PC-3 (cell line): Measurements from ENCODE around the gene PKD1L1. TPM values are rescaled to one million over a fixed set of nuclear protein-coding genes. Genes with fewer than 3 reads are reported as not detected.

Experiments used
- ATAC-seq: fragments of 200-7000 bp; cut with Tn5 transposase; 2 replicates; pipeline ENCODE4 v1.9.1; 2020; ENCODE audit warnings: mild to moderate bottlenecking, moderate library complexity
- BruUV-seq: library from RNA; stranded (reverse); fragments of 400-500 nt; replicated peaks from 2 replicates; lab custom pipeline; 2021; lab: Mats Ljungman, UMichigan
- CTCF ChIA-PET: fragments of 300-600 bp; sonication (Branson Sonifier 250); formaldehyde crosslinking; loops from one replicate; lab custom pipeline; 2022; ENCODE audit warnings: antibody characterized with exemption; lab: Charles Lee
- POLR2A ChIA-PET: fragments of 300-600 bp; sonication (Branson Sonifier 250); formaldehyde crosslinking; loops from one replicate; lab custom pipeline; 2022; ENCODE audit warnings: antibody characterized with exemption; ENCODE audit not compliant: unreplicated experiment; lab: Charles Lee
- DNase-seq: peaks from one replicate; pipeline ENCODE4 v3.0.0-alpha.2; 2015
- H2AFZ ChIP-seq: fragments of 300-600 bp; sonication (generic); 2 replicates; pipeline ENCODE4 v1.6.0; 2016; ENCODE audit warnings: antibody characterized with exemption, low read length
- H3F3A ChIP-seq: fragments of 300-600 bp; sonication (generic); one replicate; pipeline ENCODE4 v1.6.0; 2017; ENCODE audit warnings: antibody characterized with exemption, low read length, control low read depth, mild to moderate bottlenecking; ENCODE audit not compliant: unreplicated experiment
- H3K27ac ChIP-seq: fragments of 300-600 bp; sonication (generic); 2 replicates; pipeline ENCODE4 v1.5.1; 2016; ENCODE audit warnings: mild to moderate bottlenecking, low read length
- H3K27me3 ChIP-seq: fragments of 300-600 bp; sonication (generic); 2 replicates; pipeline ENCODE4 v1.6.1; 2016; ENCODE audit warnings: low read length, mixed read lengths
- H3K36me3 ChIP-seq: fragments of 300-600 bp; sonication (generic); 2 replicates; pipeline ENCODE4 v1.6.1; 2016; ENCODE audit warnings: low read depth, mixed run types, low read length, mixed read lengths
- H3K4me1 ChIP-seq: fragments of 300-600 bp; sonication (generic); 2 replicates; pipeline ENCODE4 v1.5.1; 2016; ENCODE audit warnings: low read length; ENCODE audit not compliant: insufficient read depth
- H3K4me2 ChIP-seq: fragments of 300-600 bp; sonication (generic); 2 replicates; pipeline ENCODE4 v1.6.0; 2016; ENCODE audit warnings: low read length
- H3K4me3 ChIP-seq: fragments of 300-600 bp; sonication (generic); 2 replicates; pipeline ENCODE4 v1.5.1; 2016; ENCODE audit warnings: mild to moderate bottlenecking, low read length, mixed read lengths
- H3K79me2 ChIP-seq: fragments of 300-600 bp; sonication (generic); 2 replicates; pipeline ENCODE4 v1.6.1; 2017; ENCODE audit warnings: low read length, mixed read lengths
- H3K9ac ChIP-seq: fragments of 300-600 bp; sonication (generic); 2 replicates; pipeline ENCODE4 v1.6.0; 2016; ENCODE audit warnings: mild to moderate bottlenecking, low read length
- H3K9me2 ChIP-seq: fragments of 300-600 bp; sonication (generic); replicated peaks from 2 replicates; pipeline ENCODE4 v1.6.1; 2016; ENCODE audit warnings: mixed run types, low read length, mixed read lengths
- H3K9me3 ChIP-seq: fragments of 300-600 bp; sonication (generic); 2 replicates; pipeline ENCODE4 v1.6.1; 2016; ENCODE audit warnings: low read length, mixed read lengths
- H4K20me1 ChIP-seq: fragments of 300-600 bp; sonication (generic); 2 replicates; pipeline ENCODE4 v1.6.1; 2016; ENCODE audit warnings: low read length, mixed read lengths
- EZH2 ChIP-seq: fragments of 300-600 bp; sonication (generic); IDR thresholded peaks from one replicate; pipeline ENCODE4 v1.6.1; 2017; ENCODE audit warnings: antibody characterized with exemption, mild to moderate bottlenecking, low read length; ENCODE audit not compliant: unreplicated experiment
- EZH2phosphoT487 ChIP-seq: fragments of 300-600 bp; sonication (generic); IDR thresholded peaks from 2 replicates; pipeline ENCODE4 v1.6.1; 2018; ENCODE audit warnings: mild to moderate bottlenecking, antibody characterized with exemption, low read length, borderline replicate concordance
- intact Hi-C: fragments of 100-400 bp; cut with micrococcal nuclease; formaldehyde crosslinking; loops from 2 replicates; pipeline ENCODE4 v1.9.0; 2023
- total RNA-seq: library from RNA; depleted of rRNA; stranded (reverse); fragments of >200 nt; gene quantifications from 2 replicates; pipeline ENCODE4 v1.2.3, GENCODE V29; 2014
- TF ChIP-seq, protein P1 (sequence below): fragments of 300-600 bp; sonication (generic); conservative IDR thresholded peaks from 2 replicates; pipeline ENCODE4 v1.5.1; 2017; ENCODE audit warnings: antibody characterized with exemption, low read depth, mild to moderate bottlenecking, low read length

The PKD1L1 gene
- total RNA-seq, 1 experiment from 2014 or later: 0.04 TPM

- H3F3A ChIP-seq: no peaks in the 10 kb centered on the region
- no TSS peak for BruUV-seq
- no peaks in the 10 kb centered on the region for H3K27me3 ChIP-seq
- H3K79me2 ChIP-seq: no peaks in the 10 kb centered on the region
- H3K36me3 ChIP-seq: peaks cover 20% of the 10 kb centered on the region
- peaks cover 3% of the 10 kb centered on the region; the same call in 1 of the 2 replicates for H3K4me1 ChIP-seq
- no peaks in the 10 kb centered on the region for H4K20me1 ChIP-seq
- POLR2A ChIA-PET: no interaction called here
- intact Hi-C loops: no loop called here
- no peak overlapping the region for H2AFZ ChIP-seq
- H3K9me3 ChIP-seq: no peaks in the 10 kb centered on the region
- TF ChIP-seq EZH2 (no peak), EZH2phosphoT487 (no peak)
- TF ChIP-seq, protein P1, sequence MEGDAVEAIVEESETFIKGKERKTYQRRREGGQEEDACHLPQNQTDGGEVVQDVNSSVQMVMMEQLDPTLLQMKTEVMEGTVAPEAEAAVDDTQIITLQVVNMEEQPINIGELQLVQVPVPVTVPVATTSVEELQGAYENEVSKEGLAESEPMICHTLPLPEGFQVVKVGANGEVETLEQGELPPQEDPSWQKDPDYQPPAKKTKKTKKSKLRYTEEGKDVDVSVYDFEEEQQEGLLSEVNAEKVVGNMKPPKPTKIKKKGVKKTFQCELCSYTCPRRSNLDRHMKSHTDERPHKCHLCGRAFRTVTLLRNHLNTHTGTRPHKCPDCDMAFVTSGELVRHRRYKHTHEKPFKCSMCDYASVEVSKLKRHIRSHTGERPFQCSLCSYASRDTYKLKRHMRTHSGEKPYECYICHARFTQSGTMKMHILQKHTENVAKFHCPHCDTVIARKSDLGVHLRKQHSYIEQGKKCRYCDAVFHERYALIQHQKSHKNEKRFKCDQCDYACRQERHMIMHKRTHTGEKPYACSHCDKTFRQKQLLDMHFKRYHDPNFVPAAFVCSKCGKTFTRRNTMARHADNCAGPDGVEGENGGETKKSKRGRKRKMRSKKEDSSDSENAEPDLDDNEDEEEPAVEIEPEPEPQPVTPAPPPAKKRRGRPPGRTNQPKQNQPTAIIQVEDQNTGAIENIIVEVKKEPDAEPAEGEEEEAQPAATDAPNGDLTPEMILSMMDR: no peak
- H3K27ac ChIP-seq: no peak overlapping the region
- H3K9ac ChIP-seq: no peak overlapping the region
- ATAC-seq: no peak
- H3K9me2 ChIP-seq: no peaks in the 10 kb centered on the region
- CTCF ChIA-PET: no interaction called here
- no peak overlapping the region for H3K4me3 ChIP-seq
- H3K4me2 ChIP-seq: no peak overlapping the region
- no peak for DNase-seq
These were observed 8.9 kb upstream of the PKD1L1 start for GRCh38 chr7:47957156-47957555.

DNA sequence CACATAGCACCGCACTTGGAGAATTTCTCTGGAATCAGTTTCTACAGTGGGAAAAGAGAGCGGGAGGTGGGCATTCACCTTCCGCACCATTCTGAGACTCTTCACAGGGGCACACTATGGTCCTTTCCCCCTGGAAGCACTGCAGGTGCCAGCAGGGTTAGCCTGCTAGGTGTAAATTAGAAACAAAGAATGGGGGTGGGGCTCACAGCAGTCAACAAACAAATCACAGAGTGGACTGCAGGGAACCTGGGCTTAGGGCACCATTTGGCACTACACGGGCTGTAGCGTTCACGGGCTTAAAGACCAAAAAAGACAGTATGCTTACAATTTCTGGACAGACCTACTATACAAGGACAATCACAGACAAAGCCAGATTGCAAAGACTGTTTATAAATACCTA is 8.0 kb upstream of the PKD1L1 start:
- no peaks in the 10 kb centered on the region for H3K9me2 ChIP-seq
- CTCF ChIA-PET: no interaction called here
- no peak overlapping the region for H3K9ac ChIP-seq
- TF ChIP-seq EZH2 (no peak), EZH2phosphoT487 (no peak)
- TF ChIP-seq, protein P1: no peak
- no TSS peak for BruUV-seq
- no peaks in the 10 kb centered on the region for H4K20me1 ChIP-seq
- ATAC-seq (no peak), DNase-seq (no peak)
- no peak overlapping the region for H3K27ac ChIP-seq
- no peak overlapping the region for H3K4me3 ChIP-seq
- H2AFZ ChIP-seq: no peak overlapping the region
- no peaks in the 10 kb centered on the region for H3K79me2 ChIP-seq
- peaks cover 12% of the 10 kb centered on the region for H3K36me3 ChIP-seq
- no peaks in the 10 kb centered on the region for H3F3A ChIP-seq
- POLR2A ChIA-PET: no interaction called here
- H3K27me3 ChIP-seq: no peaks in the 10 kb centered on the region
- peaks cover 12% of the 10 kb centered on the region for H3K4me1 ChIP-seq
- intact Hi-C loops: no loop called here
- no peaks in the 10 kb centered on the region for H3K9me3 ChIP-seq
- no peak overlapping the region for H3K4me2 ChIP-seq

DNA sequence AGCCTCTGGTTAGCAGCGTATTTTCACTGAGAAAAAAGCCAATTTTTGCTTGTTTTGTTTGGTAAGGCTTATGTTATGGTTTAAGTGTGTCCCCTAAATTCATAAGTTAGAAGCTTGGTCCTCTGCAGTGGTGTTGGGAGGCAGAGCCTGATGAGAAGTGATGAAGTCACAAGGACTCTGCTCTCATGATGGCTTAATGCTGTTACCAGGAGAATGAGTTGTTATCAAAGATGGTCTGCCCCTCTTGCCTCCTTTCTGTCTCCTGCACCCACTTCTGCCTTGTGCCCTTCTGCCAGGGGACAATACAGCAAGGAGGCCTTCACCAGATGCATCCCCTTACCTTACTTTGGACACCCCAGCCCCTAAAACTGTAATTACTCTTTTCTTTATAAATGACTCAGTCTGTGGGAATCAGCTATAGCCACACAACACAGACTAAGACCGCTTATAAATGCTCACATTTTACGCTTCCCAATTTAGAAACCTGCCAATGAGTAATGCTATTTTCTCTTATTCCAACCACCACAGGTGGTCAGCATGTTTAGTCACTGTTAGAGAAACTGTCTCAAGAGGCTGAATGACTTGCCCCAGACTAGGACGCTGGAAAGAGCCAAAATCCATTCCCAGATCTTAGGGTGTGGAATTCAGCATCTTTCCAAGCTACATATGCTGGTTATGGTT is 6.1 kb upstream of the PKD1L1 start:
- intact Hi-C loops: no loop called here
- Histone ChIP-seq H3K27ac (no peak overlapping the region), H3K4me3 (no peak overlapping the region), H3K9me3 (no peaks in the 10 kb centered on the region), H3K4me1 (peaks cover 25% of the 10 kb centered on the region), H4K20me1 (no peaks in the 10 kb centered on the region), H3K9ac (no peak overlapping the region), H3K27me3 (no peaks in the 10 kb centered on the region), H3F3A (no peaks in the 10 kb centered on the region), H2AFZ (no peak overlapping the region), H3K36me3 (peaks cover 7% of the 10 kb centered on the region; the same call in 1 of the 2 replicates), H3K4me2 (no peak overlapping the region), H3K9me2 (no peaks in the 10 kb centered on the region), H3K79me2 (no peaks in the 10 kb centered on the region)
- DNase-seq: no peak
- ChIA-PET CTCF (no interaction called here), POLR2A (no interaction called here)
- no peak for ATAC-seq
- no peak for TF ChIP-seq EZH2
- TF ChIP-seq, protein P1: no peak
- TF ChIP-seq EZH2phosphoT487: no peak
- BruUV-seq: no TSS peak
